WTC11 (cell line): ENCODE measurements around the gene CSKMT. TPM values are rescaled to one million over a fixed set of nuclear protein-coding genes. Genes with fewer than 3 reads are reported as not detected.

ENCODE experiments used
- ATAC-seq: fragments of 200-7000 bp; cut with Tn5 transposase; 2 replicates; pipeline ENCODE4 v1.10.0; 2021; ENCODE audit warnings: mild to moderate bottlenecking, moderate library complexity
- CTCF ChIA-PET: fragments of 300-600 bp; sonication (Branson Sonifier 250); formaldehyde crosslinking; loops from one replicate; lab custom pipeline; 2021; ENCODE audit warnings: antibody characterized with exemption; lab: Charles Lee
- POLR2A ChIA-PET: fragments of 350-600 bp; sonication (Branson Sonifier 250); formaldehyde crosslinking; loops from one replicate; lab custom pipeline; 2021; ENCODE audit warnings: antibody characterized with exemption; lab: Charles Lee
- DNase-seq: peaks from one replicate; pipeline ENCODE4 v3.0.0; 2021; ENCODE audit warnings: low spot score
- H3K27ac Mint-ChIP-seq: 2 replicates; pipeline ENCODE4 v1.8.0; 2021; ENCODE audit warnings: mixed read lengths
- H3K27me3 Mint-ChIP-seq: 2 replicates; pipeline ENCODE4 v1.8.0; 2021; ENCODE audit warnings: low read depth, mild to moderate bottlenecking, moderate library complexity, mixed read lengths
- H3K36me3 Mint-ChIP-seq: 2 replicates; pipeline ENCODE4 v1.8.0; 2021; ENCODE audit warnings: mixed read lengths
- H3K4me1 Mint-ChIP-seq: 2 replicates; pipeline ENCODE4 v1.8.0; 2022; ENCODE audit warnings: mixed read lengths
- H3K4me3 Mint-ChIP-seq: 2 replicates; pipeline ENCODE4 v1.8.0; 2021; ENCODE audit warnings: mild to moderate bottlenecking, moderate library complexity, mixed read lengths
- H3K9me3 Mint-ChIP-seq: 2 replicates; pipeline ENCODE4 v1.8.0; 2021; ENCODE audit warnings: mixed read lengths
- ATF1 ChIP-seq: sonication (generic); formaldehyde crosslinking; IDR thresholded peaks from 2 replicates; pipeline ENCODE4 v1.8.1; 2023; ENCODE audit warnings: mild to moderate bottlenecking, moderate library complexity, missing genetic modification reagents
- CTCF ChIP-seq: fragments of 200-600 bp; IDR thresholded peaks from 2 replicates; pipeline ENCODE4 v1.8.0; 2022; ENCODE audit warnings: antibody characterized with exemption
- ELF4 ChIP-seq: sonication (generic); formaldehyde crosslinking; IDR thresholded peaks from 2 replicates; pipeline ENCODE4 v1.8.1; 2022; ENCODE audit warnings: low read depth, mild to moderate bottlenecking, moderate library complexity, missing genetic modification reagents
- MXD4 ChIP-seq: fragments of 250-450 bp; sonication (Bioruptor Pico); IDR thresholded peaks from 2 replicates; pipeline ENCODE4 v1.8.0; 2021; ENCODE audit warnings: mild to moderate bottlenecking, moderate library complexity, borderline replicate concordance
- NFATC4 ChIP-seq: fragments of 250-450 bp; sonication (Bioruptor Pico); IDR thresholded peaks from 2 replicates; pipeline ENCODE4 v1.9.0; 2021; ENCODE audit warnings: mild to moderate bottlenecking
- NR1H2 ChIP-seq: sonication (generic); formaldehyde crosslinking; IDR thresholded peaks from 2 replicates; pipeline ENCODE4 v1.9.0; 2021; ENCODE audit warnings: mild to moderate bottlenecking, moderate library complexity, missing genetic modification reagents
- NR2C2 ChIP-seq: sonication (generic); formaldehyde crosslinking; IDR thresholded peaks from 2 replicates; pipeline ENCODE4 v1.8.0; 2022; ENCODE audit warnings: mild to moderate bottlenecking, missing genetic modification reagents
- PREB ChIP-seq: sonication (generic); formaldehyde crosslinking; IDR thresholded peaks from 2 replicates; pipeline ENCODE4 v1.8.1; 2022; ENCODE audit warnings: mild to moderate bottlenecking, missing genetic modification reagents, moderate library complexity, borderline replicate concordance
- PRRX2 ChIP-seq: fragments of 250-450 bp; sonication (Bioruptor Pico); IDR thresholded peaks from 2 replicates; pipeline ENCODE4 v1.8.0; 2021; ENCODE audit warnings: mild to moderate bottlenecking
- SMAD3 ChIP-seq: sonication (generic); formaldehyde crosslinking; IDR thresholded peaks from 2 replicates; pipeline ENCODE4 v1.8.0; 2022; ENCODE audit warnings: missing genetic modification reagents, mild to moderate bottlenecking, borderline replicate concordance
- SOX15 ChIP-seq: fragments of 250-450 bp; sonication (Bioruptor Pico); IDR thresholded peaks from 2 replicates; pipeline ENCODE4 v1.9.0; 2021; ENCODE audit warnings: mild to moderate bottlenecking
- TEAD4 ChIP-seq: sonication (generic); formaldehyde crosslinking; IDR thresholded peaks from 2 replicates; pipeline ENCODE4 v1.8.0; 2022; ENCODE audit warnings: mild to moderate bottlenecking, missing genetic modification reagents
- USF1 ChIP-seq: sonication (generic); formaldehyde crosslinking; IDR thresholded peaks from 2 replicates; pipeline ENCODE4 v1.8.0; 2022; ENCODE audit warnings: mild to moderate bottlenecking, missing genetic modification reagents
- USF2 ChIP-seq: sonication (generic); formaldehyde crosslinking; IDR thresholded peaks from 2 replicates; pipeline ENCODE4 v1.8.1; 2023; ENCODE audit warnings: mild to moderate bottlenecking, missing genetic modification reagents, moderate library complexity
- ZNF281 ChIP-seq: sonication (generic); formaldehyde crosslinking; IDR thresholded peaks from 2 replicates; pipeline ENCODE4 v1.8.0; 2023; ENCODE audit warnings: mild to moderate bottlenecking, missing genetic modification reagents
- total RNA-seq: library from RNA; stranded (reverse); gene quantifications from 3 replicates; pipeline ENCODE4 v1.2.3, GENCODE V29; 2021
- TF ChIP-seq, protein P1 (sequence below): sonication (generic); formaldehyde crosslinking; IDR thresholded peaks from 2 replicates; pipeline ENCODE4 v1.8.0; 2023; ENCODE audit warnings: missing genetic modification reagents
- TF ChIP-seq, protein P2 (sequence below): fragments of 250-450 bp; sonication (Bioruptor Pico); IDR thresholded peaks from 2 replicates; pipeline ENCODE4 v1.9.0; 2021; ENCODE audit warnings: mild to moderate bottlenecking

CSKMT gene
- total RNA-seq, 1 experiment from 2014 or later, result 75.6 TPM

- H3K4me1 Mint-ChIP-seq, result peaks cover 39% of the 10 kb centered on the region
- ATAC-seq (no peak), DNase-seq (no peak)
- H3K36me3 Mint-ChIP-seq, result peaks cover 31% of the 10 kb centered on the region
- H3K27me3 Mint-ChIP-seq, result no peaks in the 10 kb centered on the region; the same call in 1 of the 2 replicates
- H3K9me3 Mint-ChIP-seq, result no peaks in the 10 kb centered on the region
- no peak overlapping the region for H3K27ac Mint-ChIP-seq
- TF ChIP-seq NR2C2 (CRISPR knock-in tag), result no peak
- TF ChIP-seq SMAD3 (CRISPR knock-in tag), result no peak
- no peak for TF ChIP-seq MXD4
- no peak for TF ChIP-seq PREB (CRISPR knock-in tag)
- no peak for TF ChIP-seq SOX15 (CRISPR knock-in tag)
- no peak for TF ChIP-seq USF2 (CRISPR knock-in tag)
- no peak for TF ChIP-seq ELF4 (CRISPR knock-in tag)
- TF ChIP-seq USF1, result no peak
- no peak for TF ChIP-seq TEAD4 (CRISPR knock-in tag)
- TF ChIP-seq NFATC4 (CRISPR knock-in tag), result no peak
- TF ChIP-seq ATF1 (CRISPR knock-in tag), result no peak
- TF ChIP-seq PRRX2 (CRISPR knock-in tag), result no peak
- TF ChIP-seq, protein P1, sequence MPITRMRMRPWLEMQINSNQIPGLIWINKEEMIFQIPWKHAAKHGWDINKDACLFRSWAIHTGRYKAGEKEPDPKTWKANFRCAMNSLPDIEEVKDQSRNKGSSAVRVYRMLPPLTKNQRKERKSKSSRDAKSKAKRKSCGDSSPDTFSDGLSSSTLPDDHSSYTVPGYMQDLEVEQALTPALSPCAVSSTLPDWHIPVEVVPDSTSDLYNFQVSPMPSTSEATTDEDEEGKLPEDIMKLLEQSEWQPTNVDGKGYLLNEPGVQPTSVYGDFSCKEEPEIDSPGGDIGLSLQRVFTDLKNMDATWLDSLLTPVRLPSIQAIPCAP (CRISPR knock-in tag), result no peak
- no peak for TF ChIP-seq NR1H2 (CRISPR knock-in tag)
- no peak for TF ChIP-seq CTCF
- TF ChIP-seq ZNF281 (CRISPR knock-in tag), result no peak
- TF ChIP-seq, protein P2, sequence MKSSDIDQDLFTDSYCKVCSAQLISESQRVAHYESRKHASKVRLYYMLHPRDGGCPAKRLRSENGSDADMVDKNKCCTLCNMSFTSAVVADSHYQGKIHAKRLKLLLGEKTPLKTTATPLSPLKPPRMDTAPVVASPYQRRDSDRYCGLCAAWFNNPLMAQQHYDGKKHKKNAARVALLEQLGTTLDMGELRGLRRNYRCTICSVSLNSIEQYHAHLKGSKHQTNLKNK (CRISPR knock-in tag), result no peak
- H3K4me3 Mint-ChIP-seq, result peak overlapping the region; percentile 92
- ChIA-PET CTCF (interaction anchor here (0.5 to 4.0 kb wide), 11 partner anchors 14 to 153 kb away, joined by 3 to 24 read pairs (median 5); partner anchors contain the start of genes LBHD1, TAF6L, TMEM179B and TUT1), POLR2A (interaction anchor here (0.6 to 6.0 kb wide), 12 partner anchors 19 to 148 kb away, joined by 3 to 35 read pairs (median 8); partner anchors contain the start of genes C11orf98, CSKMT, EEF1G and HNRNPUL2)
Measured at GRCh38 chr11:62708392-62708791, 43.3 kb downstream of the CSKMT start.
